ENCODE results near the gene HOXD9.
A peak's percentile ranks its signal among the peaks of the same experiment; 100 is the strongest.

Gene HOXD9

DNA sequence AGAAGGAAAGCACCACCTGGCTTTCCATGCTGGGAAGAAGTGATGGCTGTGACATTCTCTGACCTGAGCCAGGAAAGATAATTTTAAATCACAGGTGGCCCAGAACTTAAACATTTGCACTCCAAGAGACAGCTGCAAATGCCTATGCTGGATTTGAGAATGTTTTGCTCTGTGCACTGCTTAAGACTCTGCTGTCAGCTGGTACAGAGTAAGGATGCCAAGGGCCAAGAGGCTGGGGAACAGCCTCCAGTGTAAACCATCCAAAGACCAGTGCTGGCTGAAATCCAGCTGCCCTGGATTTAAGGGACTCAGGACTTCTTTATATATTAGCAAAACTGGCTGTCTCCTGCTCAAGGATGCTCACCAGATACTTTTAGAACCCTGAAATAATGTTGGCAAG is 10.9 kb downstream of the HOXD9 start:
- no peak for TF ChIP-seq ZNF274 (IDR thresholded peaks at IDR 0.05; ENCODE audit: low read depth, low read length)
- no peak overlapping the region for H3K4me3 ChIP-seq (ENCODE audit: low read length)

DNA sequence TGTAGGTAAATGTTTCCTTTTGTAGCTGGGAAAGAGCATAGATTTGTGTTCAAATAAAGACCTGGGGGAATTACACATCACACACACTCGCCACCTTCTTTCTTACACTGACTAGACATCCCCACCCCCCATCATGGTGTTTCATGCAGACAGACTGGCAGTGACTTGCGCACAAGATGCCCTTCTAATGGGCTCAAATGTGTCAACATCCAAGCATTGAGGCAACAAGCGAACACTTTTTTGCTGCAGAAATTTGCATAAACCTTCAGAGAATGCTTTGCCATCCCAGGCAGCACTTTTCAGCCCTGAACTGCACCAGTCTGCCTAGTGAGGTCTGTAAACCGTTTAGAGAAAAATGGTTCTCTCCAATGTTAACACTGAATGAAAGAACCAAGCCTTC is 11.5 kb downstream of the HOXD9 start:
- TF ChIP-seq ZNF274 (IDR thresholded peaks at IDR 0.05; ENCODE audit: low read depth, low read length): no peak
- no peak overlapping the region for H3K4me3 ChIP-seq (ENCODE audit: low read length)

GRCh38 chr2:176135035-176135440 is 12.5 kb downstream of the HOXD9 start:
- no peak for TF ChIP-seq ZNF274 (IDR thresholded peaks at IDR 0.05; ENCODE audit: low read depth, low read length)
- H3K4me3 ChIP-seq (ENCODE audit: low read length): no peak overlapping the region

DNA sequence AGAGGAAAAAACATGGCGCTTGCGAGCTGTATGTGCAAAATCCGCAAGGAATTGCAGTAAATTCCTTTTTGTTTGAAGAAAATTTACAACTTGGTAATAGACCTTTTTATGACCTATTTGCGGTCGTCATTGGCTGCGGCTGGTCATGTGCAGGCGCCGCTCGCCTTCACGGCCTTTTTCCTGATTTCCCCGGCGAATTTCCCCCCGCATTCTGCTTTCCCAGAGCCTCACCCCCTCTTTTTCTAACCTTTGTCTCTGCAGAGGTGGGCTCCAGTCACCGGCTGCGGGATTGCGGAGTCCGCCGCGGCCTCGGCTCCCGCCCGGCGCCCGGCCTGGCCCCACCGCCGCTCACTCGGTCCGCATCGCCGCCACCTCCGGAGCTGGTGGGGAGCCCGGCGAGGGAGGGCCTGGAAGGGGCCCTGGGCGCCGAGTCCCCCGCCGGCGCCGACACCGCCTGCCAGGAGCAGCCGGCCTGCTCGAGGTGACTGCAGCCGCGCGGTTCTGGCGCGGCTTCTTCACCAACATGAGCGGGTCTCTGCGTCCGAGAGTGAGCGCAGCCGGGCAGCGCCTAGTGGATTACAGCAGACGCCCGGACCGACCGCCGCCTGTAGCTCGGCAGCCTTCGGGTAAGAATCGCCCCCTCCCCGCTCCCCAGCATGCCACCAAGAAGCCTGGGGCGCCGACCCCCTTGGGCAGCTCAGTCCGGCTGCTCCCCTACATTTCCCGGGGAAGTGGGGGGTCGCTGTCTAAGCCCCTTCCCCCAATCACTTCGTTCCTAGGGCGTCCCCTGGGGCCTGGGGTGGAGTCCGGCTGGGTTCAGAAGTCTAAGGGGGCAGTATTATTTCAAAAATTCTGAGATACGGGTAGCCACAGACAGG is 14.1 kb downstream of the HOXD9 start:
- peak overlapping the region; percentile 11; the same call in 1 of the 2 replicates for H3K4me3 ChIP-seq (ENCODE audit: low read length)
- TF ChIP-seq ZNF274 (IDR thresholded peaks at IDR 0.05; ENCODE audit: low read depth, low read length): no peak

DNA sequence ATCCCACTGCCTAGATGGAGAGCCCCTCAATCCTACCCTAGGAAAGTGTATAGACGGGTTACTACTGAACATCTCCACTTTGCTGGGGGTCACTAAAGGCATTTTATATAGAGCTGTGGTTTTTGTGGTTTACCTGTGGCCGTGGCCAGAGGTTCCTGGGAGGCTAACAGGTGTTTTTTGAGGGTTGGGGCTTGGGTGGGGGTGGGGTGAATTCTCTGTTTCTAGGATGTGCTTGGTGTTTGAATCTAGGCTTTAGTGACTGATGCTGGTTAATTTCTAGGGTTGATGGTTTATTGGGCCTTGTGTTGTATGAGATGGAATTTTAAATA is 14.7 kb downstream of the HOXD9 start:
- peak overlapping the region; percentile 11; the same call in 1 of the 2 replicates for H3K4me3 ChIP-seq (ENCODE audit: low read length)
- TF ChIP-seq ZNF274 (IDR thresholded peaks at IDR 0.05; ENCODE audit: low read depth, low read length): no peak

- H3K4me3 ChIP-seq (ENCODE audit: low read length): no peak overlapping the region
- no peak for TF ChIP-seq ZNF274 (IDR thresholded peaks at IDR 0.05; ENCODE audit: low read depth, low read length)
Measured at GRCh38 chr2:176137906-176138305, 15.4 kb downstream of the HOXD9 start.

GRCh38 chr2:176138526-176138922 is 16.0 kb downstream of the HOXD9 start:
- no peak for TF ChIP-seq ZNF274 (IDR thresholded peaks at IDR 0.05; ENCODE audit: low read depth, low read length)
- H3K4me3 ChIP-seq (ENCODE audit: low read length): no peak overlapping the region

GRCh38 chr2:176138923-176139660 is 16.6 kb downstream of the HOXD9 start:
- H3K4me3 ChIP-seq (ENCODE audit: low read length): no peak overlapping the region
- no peak for TF ChIP-seq ZNF274 (IDR thresholded peaks at IDR 0.05; ENCODE audit: low read depth, low read length)

DNA sequence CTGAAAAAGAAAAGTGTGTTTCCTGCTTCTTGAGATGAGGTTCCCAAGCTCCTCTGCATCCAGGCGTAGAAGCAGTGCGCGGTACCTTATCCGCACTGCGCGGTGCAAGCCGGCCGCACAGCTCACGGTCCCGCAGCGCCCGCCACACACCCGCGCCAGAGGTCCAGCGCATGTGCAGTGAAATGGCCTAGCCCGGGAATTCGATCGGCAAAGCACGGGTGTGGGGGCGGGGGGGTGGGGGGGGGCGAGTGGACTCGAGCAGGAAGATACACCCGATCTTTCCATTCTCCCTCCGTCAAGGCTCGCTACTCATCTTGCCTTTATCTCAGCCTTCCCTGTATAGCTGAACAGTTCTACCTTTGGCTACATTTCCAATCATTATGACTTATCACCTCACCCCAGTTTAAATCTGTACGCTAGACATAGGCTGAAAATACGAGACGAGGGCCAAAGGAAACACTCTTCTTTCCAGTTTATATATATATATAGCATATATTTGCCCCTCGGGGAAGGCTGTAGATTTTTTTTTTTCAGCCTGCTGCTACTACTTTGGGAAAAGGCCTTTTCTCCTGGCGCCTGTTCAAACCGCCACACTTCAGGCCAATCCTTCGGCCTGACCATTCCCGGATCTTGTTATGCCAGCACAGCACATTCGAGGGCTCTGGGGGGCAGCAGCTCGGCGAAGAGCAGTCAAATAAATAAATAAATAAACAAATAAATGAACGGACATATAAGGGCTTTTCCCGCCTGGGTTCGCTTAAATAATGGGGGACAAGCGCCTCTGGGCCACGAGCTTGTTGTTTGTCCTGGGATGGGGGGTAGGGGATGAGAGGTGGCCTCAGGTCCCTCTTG is 17.4 kb downstream of the HOXD9 start:
- no peak for TF ChIP-seq ZNF274 (IDR thresholded peaks at IDR 0.05; ENCODE audit: low read depth, low read length)
- H3K4me3 ChIP-seq (ENCODE audit: low read length): peak overlapping the region; percentile 12; the same call in 1 of the 2 replicates

- H3K4me3 ChIP-seq (ENCODE audit: low read length): peak overlapping the region; percentile 41; the same call in 1 of the 2 replicates
- TF ChIP-seq ZNF274 (IDR thresholded peaks at IDR 0.05; ENCODE audit: low read depth, low read length): no peak
Measured at GRCh38 chr2:176140513-176141317, 18.2 kb downstream of the HOXD9 start.

- no peak overlapping the region for H3K4me3 ChIP-seq (ENCODE audit: low read length)
- no peak for TF ChIP-seq ZNF274 (IDR thresholded peaks at IDR 0.05; ENCODE audit: low read depth, low read length)
Measured at GRCh38 chr2:176142281-176142680, 19.8 kb downstream of the HOXD9 start.

- TF ChIP-seq ZNF274 (IDR thresholded peaks at IDR 0.05; ENCODE audit: low read depth, low read length): no peak
Measured at GRCh38 chr2:176145085-176145969, 22.8 kb downstream of the HOXD9 start.

More at GRCh38 chr2:176145085-176145969, 22.8 kb downstream of the HOXD9 start:
- H3K4me3 ChIP-seq (ENCODE audit: low read length): no peak overlapping the region

Measured in GM08714 (cell line).